Liver (tissue), 9 donors: ENCODE measurements around the gene BAG5. TPM values are rescaled to one million over a fixed set of nuclear protein-coding genes. Genes with fewer than 3 reads are reported as not detected.

Experiments
- DNase-seq: peaks from one replicate; pipeline ENCODE4 v3.0.0-alpha.2; 2017; ENCODE audit warnings: low spot score
- H3K27ac ChIP-seq, 2 donors: one replicate each; pipeline ENCODE4 v1.7.0; 2013; ENCODE audit warnings: inconsistent platforms in 2 of 2, low read length in 2 of 2, control low read depth in 1 of 2, low read depth in 1 of 2, mild to moderate bottlenecking in 1 of 2
- H3K27me3 ChIP-seq, 4 donors: one replicate each; pipeline versions ENCODE4 v1.6.1 to v1.7.0; 2013; ENCODE audit warnings: low read length in 3 of 4, inconsistent platforms in 1 of 4, mild to moderate bottlenecking in 1 of 4, moderate library complexity in 1 of 4; ENCODE audit not compliant: control insufficient read depth in 4 of 4, insufficient read depth in 4 of 4
- H3K36me3 ChIP-seq, 4 donors: one replicate each; pipeline versions ENCODE4 v1.6.1 to v1.7.0; 2013; ENCODE audit warnings: low read length in 3 of 4, mild to moderate bottlenecking in 3 of 4, low read depth in 1 of 4, moderate library complexity in 1 of 4; ENCODE audit not compliant: control insufficient read depth in 4 of 4, insufficient read depth in 3 of 4
- H3K4me1 ChIP-seq, 4 donors: one replicate each; pipeline versions ENCODE4 v1.6.1 to v1.7.0; 2013; ENCODE audit warnings: low read length in 3 of 4, mild to moderate bottlenecking in 3 of 4, moderate library complexity in 1 of 4; ENCODE audit not compliant: control insufficient read depth in 4 of 4, insufficient read depth in 4 of 4
- H3K4me3 ChIP-seq, 3 donors: one replicate each; pipeline versions ENCODE4 v1.6.1 to v1.7.0; 2013; ENCODE audit warnings: low read length in 3 of 3, control low read depth in 1 of 3, low read depth in 1 of 3, mild to moderate bottlenecking in 1 of 3
- H3K9ac ChIP-seq, 2 donors: one replicate each; pipeline ENCODE4 v1.7.0; 2013; ENCODE audit warnings: low read length in 2 of 2, mild to moderate bottlenecking in 2 of 2, moderate library complexity in 2 of 2, control low read depth in 1 of 2, low read depth in 1 of 2
- H3K9me3 ChIP-seq, 4 donors: one replicate each; pipeline versions ENCODE4 v1.6.1 to v1.7.0; 2013; ENCODE audit warnings: low read length in 3 of 4; ENCODE audit not compliant: control insufficient read depth in 4 of 4
- CTCF ChIP-seq: fragments of 150-350 bp; IDR thresholded peaks from 2 replicates; pipeline ENCODE4 v1.5.1; 2017; ENCODE audit warnings: improper control_type of control experiment, low read depth, low read length; ENCODE audit not compliant: missing input control
- EGR1 ChIP-seq, 2 donors: IDR thresholded peaks; 2 replicates each; pipeline ENCODE4 v1.6.1; 2016 to 2018; ENCODE audit warnings: antibody characterized with exemption in 2 of 2, low read depth in 2 of 2
- FOXA1 ChIP-seq: IDR thresholded peaks from 2 replicates; pipeline ENCODE4 v1.6.1; 2016; ENCODE audit warnings: antibody characterized with exemption
- GABPA ChIP-seq, 2 donors: IDR thresholded peaks in 1 of 2; conservative IDR thresholded peaks in 1 of 2; 2 replicates each; pipeline ENCODE4 v1.6.1; 2016; ENCODE audit warnings: antibody characterized with exemption in 2 of 2, mild to moderate bottlenecking in 1 of 2, moderate library complexity in 1 of 2
- HNF4A ChIP-seq, 2 donors: conservative IDR thresholded peaks; 2 replicates each; pipeline ENCODE4 v1.6.1; 2016; ENCODE audit warnings: antibody characterized with exemption in 2 of 2, mild to moderate bottlenecking in 2 of 2
- HNF4G ChIP-seq: IDR thresholded peaks from 2 replicates; pipeline ENCODE4 v1.6.1; 2016; ENCODE audit warnings: antibody characterized with exemption
- MAX ChIP-seq: IDR thresholded peaks from 2 replicates; pipeline ENCODE4 v1.6.1; 2016; ENCODE audit warnings: antibody characterized with exemption
- NR2F2 ChIP-seq: IDR thresholded peaks from 2 replicates; pipeline ENCODE4 v1.6.1; 2016; ENCODE audit warnings: antibody characterized with exemption
- RAD21 ChIP-seq, 2 donors: IDR thresholded peaks; 2 replicates each; pipeline ENCODE4 v1.6.1; 2016; ENCODE audit warnings: antibody characterized with exemption in 2 of 2, mild to moderate bottlenecking in 2 of 2
- REST ChIP-seq: IDR thresholded peaks from 2 replicates; pipeline ENCODE4 v1.6.1; 2016; ENCODE audit warnings: antibody characterized with exemption, mild to moderate bottlenecking
- SP1 ChIP-seq: IDR thresholded peaks from 2 replicates; pipeline ENCODE4 v1.6.1; 2018; ENCODE audit warnings: antibody characterized with exemption, mild to moderate bottlenecking
- TAF1 ChIP-seq: conservative IDR thresholded peaks from 2 replicates; pipeline ENCODE4 v1.6.1; 2016; ENCODE audit warnings: antibody characterized with exemption, mild to moderate bottlenecking
- YY1 ChIP-seq: IDR thresholded peaks from 2 replicates; pipeline ENCODE4 v1.6.1; 2016; ENCODE audit warnings: antibody characterized with exemption, mild to moderate bottlenecking
- WGBS: extraction: QIAGEN DNeasy Blood & Tissue Kit; methylation state at CpG from one replicate; pipeline ENCODE4 v1.1.7; 2013; 5-methylcytosine and 5-hydroxymethylcytosine counted together
- polyA plus RNA-seq, 2 donors: library from polyadenylated mRNA; stranded (reverse) in 1 of 2; unstranded in 1 of 2; fragments of 200-250 nt in 1 of 2; fragments of >200 nt in 1 of 2; fragmentation: Nextera tagmentation in 1 of 2; extraction: Ambion mirVana in 1 of 2; gene quantifications; one replicate each; pipeline versions ENCODE4 v1.2.1 to v1.2.3, GENCODE V29; 2013 to 2015
- total RNA-seq, 2 donors: library from RNA; depleted of rRNA; stranded (reverse); fragments of >200 nt; gene quantifications; one replicate each; pipeline ENCODE4 v1.2.3, GENCODE V29; 2014
- TF ChIP-seq, protein P1 (sequence below): IDR thresholded peaks from 2 replicates; pipeline ENCODE4 v1.6.1; 2016; ENCODE audit warnings: antibody characterized with exemption
- TF ChIP-seq, protein P2 (sequence below): IDR thresholded peaks from 2 replicates; pipeline ENCODE4 v1.6.1; 2016; ENCODE audit warnings: antibody characterized with exemption
- donor health status: healthy.
- donor health status: healthy.
- donor health status: healthy.
- donor health status: healthy.
- donor health status: healthy.

Gene BAG5
- total and polyA plus RNA-seq, 4 donors: 5.4 to 12.5 (median 8.8) TPM

- H3K36me3 ChIP-seq: no peaks in the 10 kb centered on the region
- peaks cover 0 to 6% (median 0%) of the 10 kb centered on the region in 4 donors for H3K4me1 ChIP-seq
- no peak overlapping the region for H3K9ac ChIP-seq
- no peak for TF ChIP-seq TAF1
- TF ChIP-seq MAX: no peak
- no peak for TF ChIP-seq GABPA (IDR thresholded peaks at IDR 0.05 in 1 of 2, conservative IDR thresholded peaks at IDR 0.05 in 1 of 2)
- H3K27me3 ChIP-seq: no peaks in the 10 kb centered on the region
- no peaks in the 10 kb centered on the region for H3K9me3 ChIP-seq
- H3K27ac ChIP-seq: no peak overlapping the region
- no peak for DNase-seq
- WGBS: 89% methylated on average over 11 of the region's 11 CpGs
- no peak overlapping the region for H3K4me3 ChIP-seq
These were observed 15.0 kb downstream of the BAG5 start for GRCh38 chr14:103547455-103547940.

- no peak for TF ChIP-seq NR2F2
- no peak for TF ChIP-seq MAX
- TF ChIP-seq, protein P1, sequence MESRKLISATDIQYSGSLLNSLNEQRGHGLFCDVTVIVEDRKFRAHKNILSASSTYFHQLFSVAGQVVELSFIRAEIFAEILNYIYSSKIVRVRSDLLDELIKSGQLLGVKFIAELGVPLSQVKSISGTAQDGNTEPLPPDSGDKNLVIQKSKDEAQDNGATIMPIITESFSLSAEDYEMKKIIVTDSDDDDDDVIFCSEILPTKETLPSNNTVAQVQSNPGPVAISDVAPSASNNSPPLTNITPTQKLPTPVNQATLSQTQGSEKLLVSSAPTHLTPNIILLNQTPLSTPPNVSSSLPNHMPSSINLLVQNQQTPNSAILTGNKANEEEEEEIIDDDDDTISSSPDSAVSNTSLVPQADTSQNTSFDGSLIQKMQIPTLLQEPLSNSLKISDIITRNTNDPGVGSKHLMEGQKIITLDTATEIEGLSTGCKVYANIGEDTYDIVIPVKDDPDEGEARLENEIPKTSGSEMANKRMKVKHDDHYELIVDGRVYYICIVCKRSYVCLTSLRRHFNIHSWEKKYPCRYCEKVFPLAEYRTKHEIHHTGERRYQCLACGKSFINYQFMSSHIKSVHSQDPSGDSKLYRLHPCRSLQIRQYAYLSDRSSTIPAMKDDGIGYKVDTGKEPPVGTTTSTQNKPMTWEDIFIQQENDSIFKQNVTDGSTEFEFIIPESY: no peak
- TF ChIP-seq CTCF: peak; percentile 83
- TF ChIP-seq RAD21 (IDR thresholded peaks at IDR 0.05): peak; percentile 89 to 99
- TF ChIP-seq HNF4G: no peak
- TF ChIP-seq SP1: no peak
- no peak overlapping the region for H3K4me3 ChIP-seq
- H3K4me1 ChIP-seq: peaks cover 0 to 6% (median 0%) of the 10 kb centered on the region in 4 donors
- peak; percentile 85 for DNase-seq
- H3K36me3 ChIP-seq: no peaks in the 10 kb centered on the region
- H3K27ac ChIP-seq: no peak overlapping the region
- H3K27me3 ChIP-seq: no peaks in the 10 kb centered on the region
- H3K9me3 ChIP-seq: no peaks in the 10 kb centered on the region
- no peak overlapping the region for H3K9ac ChIP-seq
- WGBS: 24% methylated on average over 21 of the region's 21 CpGs
These were observed 15.6 kb downstream of the BAG5 start for GRCh38 chr14:103546652-103547454.

GRCh38 chr14:103545915-103546651, 16.4 kb downstream of the BAG5 start:
- Histone ChIP-seq H3K36me3 (no peaks in the 10 kb centered on the region), H3K4me3 (no peak overlapping the region), H3K9me3 (no peaks in the 10 kb centered on the region), H3K9ac (no peak overlapping the region), H3K27me3 (no peaks in the 10 kb centered on the region), H3K27ac (no peak overlapping the region), H3K4me1 (peaks cover 0 to 6% (median 0%) of the 10 kb centered on the region in 4 donors)
- no peak for DNase-seq
- WGBS: 81% methylated on average over 27 of the region's 27 CpGs
- TF ChIP-seq TAF1 (no peak), RAD21 (IDR thresholded peaks at IDR 0.05) (no peak), HNF4G (no peak), EGR1 (IDR thresholded peaks at IDR 0.05; ENCODE audit: low read depth in 2 of 2) (no peak), HNF4A (conservative IDR thresholded peaks at IDR 0.05) (no peak), SP1 (no peak), YY1 (no peak), REST (no peak), FOXA1 (no peak)
- TF ChIP-seq, protein P2, sequence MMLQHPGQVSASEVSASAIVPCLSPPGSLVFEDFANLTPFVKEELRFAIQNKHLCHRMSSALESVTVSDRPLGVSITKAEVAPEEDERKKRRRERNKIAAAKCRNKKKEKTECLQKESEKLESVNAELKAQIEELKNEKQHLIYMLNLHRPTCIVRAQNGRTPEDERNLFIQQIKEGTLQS: no peak
